GM19240 (cell line): ENCODE data around the gene DOK6.

Experiments used
- DNase-seq: peaks from one replicate; pipeline ENCODE4 v3.0.0; 2011; ENCODE audit warnings: low spot score; ENCODE audit not compliant: insufficient read length

The DOK6 gene

DNA sequence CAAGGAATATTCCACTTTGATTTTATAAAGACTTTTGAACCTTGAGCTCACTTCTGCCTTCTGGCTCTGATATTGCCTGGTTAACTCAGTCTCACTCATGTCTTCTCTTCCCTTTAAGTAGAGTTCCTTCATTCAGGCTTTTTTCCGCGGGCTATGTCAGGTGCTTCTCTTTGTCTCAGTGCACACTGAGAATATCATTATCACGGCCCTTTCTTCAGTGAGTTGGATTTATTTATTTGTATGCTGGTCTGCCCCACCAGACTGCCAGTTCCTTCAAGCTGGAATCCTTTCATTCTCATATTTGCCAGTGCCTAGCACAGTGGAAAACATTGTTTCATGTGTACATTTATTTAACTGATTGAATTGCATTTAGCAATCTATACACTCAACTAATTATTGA lies 136.5 kb downstream of the DOK6 start:
- no peak for DNase-seq

DNA sequence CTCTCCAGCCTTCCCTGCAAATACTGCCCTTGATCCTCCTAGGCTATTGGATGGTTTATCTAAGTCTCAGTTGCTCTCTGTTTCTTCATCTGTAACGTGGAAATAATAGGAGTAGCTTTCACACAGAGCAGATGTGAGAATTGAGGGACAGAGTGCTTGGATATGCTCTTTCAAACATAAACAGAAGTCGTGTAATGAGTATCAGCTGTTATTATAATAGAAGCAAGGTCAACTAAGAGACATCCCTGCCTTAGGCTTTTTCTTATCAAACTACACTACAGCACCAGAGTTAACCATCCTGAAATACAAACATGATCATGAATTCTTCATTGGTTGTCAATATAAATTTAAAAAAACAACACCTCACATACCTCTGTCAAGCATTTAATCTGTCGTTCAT lies 138.2 kb downstream of the DOK6 start:
- DNase-seq: no peak

DNA sequence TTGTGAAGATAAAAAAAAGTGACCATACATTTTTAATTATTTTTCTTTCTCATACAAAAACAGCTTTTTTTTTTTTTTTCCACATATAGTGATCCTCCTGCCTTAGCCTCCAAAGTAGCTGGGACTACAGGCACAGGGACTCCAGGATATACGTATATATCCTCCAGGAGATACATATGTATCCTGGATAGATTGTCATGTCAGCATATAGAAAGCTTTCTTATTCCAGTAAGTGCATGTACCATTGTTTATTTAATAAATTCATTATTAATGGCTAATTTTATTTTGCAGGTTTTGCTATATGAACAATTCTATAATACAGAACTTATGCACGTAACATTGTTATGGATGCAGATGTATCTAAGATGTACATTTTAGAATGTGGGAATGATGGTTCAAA lies 138.7 kb downstream of the DOK6 start:
- no peak for DNase-seq

DNA sequence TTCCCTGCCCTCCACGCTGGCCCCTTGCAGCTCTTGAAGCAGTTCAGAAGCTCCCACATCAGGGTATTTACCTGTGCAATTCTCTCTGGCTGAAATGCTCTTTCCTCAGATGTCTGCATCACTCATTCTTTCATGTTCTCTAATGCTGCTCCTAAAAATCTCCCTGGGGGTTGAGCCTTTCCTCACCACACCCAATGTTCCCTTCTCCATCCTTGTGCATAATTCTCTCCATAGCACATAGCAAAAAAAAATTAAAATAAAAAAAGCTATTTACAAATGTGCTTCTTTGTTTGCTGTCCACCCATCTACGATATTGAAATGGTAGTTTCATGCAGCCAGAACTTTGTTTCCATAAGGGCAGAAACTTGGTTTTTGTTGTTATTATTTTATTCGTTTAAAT lies 155.5 kb downstream of the DOK6 start:
- DNase-seq: no peak

DNA sequence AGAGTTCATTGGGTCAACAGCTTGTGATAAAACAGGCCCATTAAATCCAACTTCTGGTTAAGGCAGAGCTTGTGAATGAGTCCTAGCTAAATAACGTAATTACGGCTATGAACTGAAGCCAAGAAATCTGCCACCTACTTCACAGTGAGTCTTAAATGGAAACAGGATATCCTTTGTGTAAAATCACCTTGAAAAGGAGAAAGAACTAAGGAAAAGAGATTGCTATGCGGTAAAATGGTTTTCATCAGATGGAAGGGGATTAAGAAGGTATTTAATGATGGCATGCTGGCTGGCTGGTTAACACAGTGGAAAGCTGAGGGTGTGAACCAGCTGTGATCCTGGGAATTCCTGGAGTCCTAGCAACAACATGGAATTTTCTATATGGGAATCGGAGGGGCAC lies 156.6 kb downstream of the DOK6 start:
- no peak for DNase-seq

DNA sequence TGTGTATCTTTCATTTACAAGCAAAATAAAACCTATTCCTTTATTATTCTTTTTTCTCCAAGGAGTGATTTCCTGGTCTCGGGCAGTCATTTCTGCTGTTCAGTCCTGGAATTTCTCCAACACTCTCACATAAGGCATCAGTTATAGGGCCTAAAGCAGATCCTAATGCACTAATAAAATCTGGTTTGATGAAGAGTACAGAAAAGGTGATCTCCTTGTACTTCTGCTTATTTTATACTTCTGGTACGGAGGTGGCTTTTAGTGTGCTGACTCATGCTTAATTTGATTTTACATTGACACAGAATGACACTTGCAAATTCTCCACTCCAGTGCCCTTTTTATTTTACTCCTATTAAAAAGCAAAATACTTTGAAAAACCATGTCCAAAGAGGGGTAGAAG lies 157.4 kb downstream of the DOK6 start:
- DNase-seq: no peak

DNA sequence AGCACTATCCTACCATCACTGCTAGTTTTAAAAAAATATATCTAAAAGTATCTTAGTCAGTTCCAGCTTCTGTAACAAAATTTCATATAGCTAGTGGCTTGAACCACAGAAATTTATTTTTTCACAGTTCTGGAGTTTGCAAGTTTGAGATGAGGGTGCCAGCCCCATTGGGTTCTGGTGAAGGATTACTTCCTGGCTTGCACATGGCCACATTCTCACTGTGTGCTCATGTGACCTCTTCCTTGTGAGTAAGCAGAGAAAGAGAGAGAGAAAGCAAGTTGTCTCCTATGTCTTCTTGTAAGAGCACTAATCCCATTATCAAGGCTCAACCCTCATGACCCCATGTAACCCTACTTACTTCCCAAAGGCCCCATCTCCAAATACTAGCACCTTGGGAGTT lies 158.9 kb downstream of the DOK6 start:
- no peak for DNase-seq

DNA sequence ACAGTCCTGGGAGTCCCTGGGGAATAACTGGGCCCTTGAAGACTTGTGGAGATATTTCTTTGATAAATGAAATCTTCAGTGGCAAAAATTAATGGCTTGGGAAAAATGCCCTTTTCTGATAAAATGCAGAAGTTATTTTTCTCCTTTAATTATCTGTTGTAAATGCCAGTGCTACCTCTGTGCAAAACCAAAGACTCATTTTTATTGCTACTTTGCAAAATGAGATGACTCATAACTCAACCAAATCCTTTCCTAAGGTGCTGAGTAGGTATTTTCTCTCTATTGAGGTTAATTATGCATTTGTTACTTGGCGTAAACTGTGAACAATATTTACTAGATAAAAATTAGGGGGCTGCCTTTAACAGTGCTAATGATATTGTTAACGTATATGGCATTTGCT lies 163.9 kb downstream of the DOK6 start:
- no peak for DNase-seq

DNA sequence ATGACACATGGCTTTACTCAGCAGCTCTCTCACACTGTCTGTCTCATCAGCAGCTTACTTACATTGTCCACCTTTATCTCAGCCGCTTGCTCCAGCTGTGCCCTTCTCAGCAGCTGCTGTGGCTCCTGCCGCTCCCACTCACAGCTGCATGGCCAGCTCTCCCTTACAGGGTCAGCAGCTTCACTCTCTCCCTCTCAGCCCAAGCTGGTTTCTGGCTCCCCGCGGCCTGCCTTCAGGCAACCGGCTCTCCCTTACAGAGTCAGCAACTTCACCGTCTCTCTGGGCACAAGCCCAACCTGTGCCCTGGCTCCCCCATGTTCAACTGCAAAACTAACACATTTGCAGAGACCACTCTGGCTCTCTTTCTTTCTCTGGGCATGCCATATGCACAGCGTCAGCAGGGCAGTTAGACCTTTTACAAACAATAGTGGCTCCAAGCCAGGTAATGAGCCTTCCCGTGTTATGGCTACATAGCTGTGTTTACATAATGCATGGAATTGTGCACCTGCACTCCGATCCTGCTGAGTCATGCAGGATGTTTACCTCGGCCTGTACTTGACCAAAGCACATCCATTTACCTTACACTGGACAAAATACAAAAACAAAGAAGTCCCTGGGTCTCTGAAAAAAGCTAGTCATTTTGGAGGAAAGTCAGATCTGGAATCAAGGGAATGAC lies 167.3 kb downstream of the DOK6 start:
- no peak for DNase-seq

DNA sequence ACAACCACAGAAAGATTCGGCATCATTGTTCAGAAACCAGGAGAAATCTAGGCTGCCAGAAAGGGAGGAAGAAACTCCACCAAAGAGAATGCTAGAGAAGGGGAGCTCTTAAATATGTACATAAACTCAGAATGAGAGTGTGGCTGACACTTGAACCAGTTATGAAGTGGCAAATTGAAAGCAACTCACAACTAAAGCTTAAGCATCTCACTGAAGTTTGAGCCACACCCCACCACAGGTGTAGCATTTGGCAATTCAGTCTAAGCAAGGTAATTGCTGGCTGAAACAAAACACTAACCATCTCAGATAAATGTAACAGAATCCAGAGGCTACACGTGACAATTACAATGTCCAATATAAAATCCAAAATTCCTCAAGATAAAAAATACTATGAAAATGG lies 168.4 kb downstream of the DOK6 start:
- no peak for DNase-seq

DNA sequence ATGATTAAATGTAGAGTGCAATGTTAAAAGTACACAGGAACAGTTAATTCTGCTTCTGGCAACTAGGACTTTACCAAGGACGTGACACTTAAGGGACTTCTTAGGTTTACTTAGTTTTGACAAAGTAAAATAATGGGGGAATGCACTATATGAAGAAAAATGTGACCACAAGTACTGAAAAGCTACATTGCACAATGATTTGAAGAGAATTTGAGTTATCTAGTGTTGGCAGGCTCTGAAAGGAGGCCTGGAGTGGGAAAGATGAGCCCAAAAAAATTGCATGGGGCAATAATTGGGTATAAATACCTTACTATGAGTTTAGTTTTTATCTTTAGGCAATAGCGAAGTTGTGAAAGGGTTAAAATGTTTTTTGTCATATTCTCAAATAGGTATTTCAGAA lies 173.7 kb downstream of the DOK6 start:
- no peak for DNase-seq

DNA sequence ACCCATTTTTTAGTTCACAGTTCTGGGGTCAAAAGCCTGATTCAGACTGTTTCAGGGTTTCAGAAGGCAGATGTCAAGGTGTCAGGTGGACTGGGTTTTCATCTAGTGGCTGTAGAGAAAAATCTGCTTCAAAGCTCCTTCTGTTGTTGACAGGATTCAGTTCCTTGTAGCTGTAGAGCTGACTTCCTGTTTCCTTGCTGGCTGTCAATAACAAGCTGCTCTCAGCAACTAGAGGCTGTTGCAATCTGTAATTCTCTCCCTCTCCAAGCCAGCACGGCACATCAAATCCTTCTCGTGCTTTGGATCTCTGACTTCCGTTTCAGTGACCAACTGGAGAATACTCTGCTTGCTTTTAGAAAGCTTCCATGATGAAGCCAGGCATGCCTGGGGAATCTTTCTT lies 179.4 kb downstream of the DOK6 start:
- peak; percentile 0 for DNase-seq

DNA sequence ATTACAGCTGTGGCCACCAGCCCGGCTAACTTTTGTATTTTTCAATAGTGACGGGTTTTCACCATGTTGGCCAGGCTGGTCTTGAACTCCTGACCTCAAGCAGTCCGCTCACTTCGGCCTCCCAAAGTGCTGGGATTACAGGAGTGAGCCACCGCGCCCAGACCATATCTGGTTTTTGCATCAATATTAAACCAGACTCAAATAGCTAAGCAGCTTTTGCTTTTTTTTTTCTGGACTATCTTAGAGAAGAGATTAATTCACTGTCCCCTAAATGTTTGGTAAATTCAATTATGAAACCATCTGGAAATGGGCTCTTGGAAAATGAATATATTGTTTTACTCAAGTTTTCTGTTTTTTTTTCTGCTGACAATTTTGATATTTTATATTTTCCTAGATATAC lies 183.7 kb downstream of the DOK6 start:
- DNase-seq: no peak

DNA sequence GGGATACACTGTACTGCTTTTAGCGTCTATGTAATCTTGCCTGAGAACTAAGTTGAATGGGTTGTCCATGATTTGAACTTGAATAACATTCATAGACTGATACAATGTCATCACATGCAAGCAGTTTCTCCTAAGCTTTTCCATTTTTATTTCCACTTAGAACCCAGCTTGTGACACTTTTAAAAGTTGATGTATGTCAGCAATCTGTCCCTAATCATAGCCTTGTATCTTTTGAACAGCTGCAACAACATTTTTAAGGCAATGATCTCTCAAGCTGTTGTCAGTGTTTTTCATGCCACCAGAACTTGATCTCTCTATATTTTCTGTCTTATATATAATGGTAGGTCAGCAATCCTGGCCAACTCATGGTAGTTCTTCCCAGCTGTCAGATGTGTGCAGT lies 185.0 kb downstream of the DOK6 start:
- no peak for DNase-seq

DNA sequence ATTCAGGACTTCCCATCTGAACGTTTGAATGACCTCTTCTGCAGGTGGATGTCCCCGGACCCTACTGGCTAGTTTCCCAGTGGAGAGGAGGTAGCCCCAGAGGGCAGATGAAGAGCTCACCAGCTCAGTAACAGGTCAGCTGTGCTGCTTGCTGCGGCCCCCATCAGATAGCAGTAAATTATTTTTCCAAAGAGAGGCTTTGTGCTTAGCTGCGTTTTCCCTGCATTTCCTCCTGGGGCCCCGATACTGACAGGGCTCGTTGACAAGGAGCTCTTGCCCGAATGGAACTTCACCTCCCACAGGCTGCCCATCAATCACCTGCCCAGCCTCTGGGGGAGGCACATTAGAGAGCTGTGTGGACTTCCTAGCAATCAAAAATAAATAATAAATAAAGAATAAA lies 185.8 kb downstream of the DOK6 start:
- DNase-seq: no peak

DNA sequence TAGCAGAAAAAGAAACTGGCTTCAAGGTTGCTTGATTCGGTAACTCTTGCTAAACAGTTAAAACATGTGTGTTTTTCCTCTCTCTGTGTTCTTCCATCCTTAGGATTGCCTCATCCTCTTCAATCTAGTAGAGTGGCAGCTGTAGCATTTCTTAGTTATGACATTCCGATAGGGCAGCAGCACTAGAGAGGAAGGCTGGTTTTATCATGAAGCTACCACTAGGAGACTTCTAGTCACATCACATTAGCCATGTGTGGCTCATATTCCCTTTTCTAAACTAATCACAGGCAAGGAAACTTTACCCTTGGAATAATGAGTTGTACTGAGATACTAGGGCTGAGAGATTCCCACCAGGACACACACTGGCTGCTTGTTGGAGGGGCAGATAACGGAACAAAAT lies 187.6 kb downstream of the DOK6 start:
- DNase-seq: no peak

DNA sequence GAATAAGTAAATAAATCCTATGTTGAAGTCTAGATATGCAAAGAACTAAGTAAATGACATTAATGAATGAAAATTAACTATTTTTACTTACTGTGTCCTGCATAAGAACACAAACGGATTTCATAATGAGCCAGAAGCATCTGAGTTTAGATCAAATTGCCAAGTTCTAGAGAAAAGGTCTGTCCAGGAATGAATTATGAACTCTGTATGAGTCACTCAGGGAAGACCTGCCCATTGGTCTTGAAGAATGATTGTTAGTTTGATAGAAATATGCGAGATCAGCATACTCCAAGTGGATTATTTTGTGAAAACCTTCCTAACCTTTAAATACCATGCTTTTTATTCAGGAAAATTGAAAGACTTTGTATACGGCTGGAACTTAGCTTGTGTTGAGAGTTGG lies 189.5 kb downstream of the DOK6 start:
- DNase-seq: no peak

DNA sequence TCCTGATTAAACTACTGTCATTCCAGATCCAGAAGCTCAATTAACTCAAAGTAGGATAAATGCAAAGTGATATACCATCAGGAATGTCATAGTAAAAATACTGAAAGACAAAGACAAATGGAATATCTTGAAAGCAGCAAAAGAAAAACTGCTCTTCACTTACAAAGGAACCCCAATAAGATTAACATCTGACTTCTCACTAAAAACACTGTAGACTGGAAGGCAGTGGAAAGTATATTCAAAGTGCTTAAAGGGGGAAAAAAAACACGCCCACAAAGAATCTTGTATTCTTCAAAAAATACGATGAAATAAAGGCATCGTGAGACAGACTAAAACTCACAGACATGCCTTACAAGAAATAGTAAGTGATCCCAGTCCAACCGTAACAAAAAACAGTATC lies 195.7 kb downstream of the DOK6 start:
- no peak for DNase-seq

DNA sequence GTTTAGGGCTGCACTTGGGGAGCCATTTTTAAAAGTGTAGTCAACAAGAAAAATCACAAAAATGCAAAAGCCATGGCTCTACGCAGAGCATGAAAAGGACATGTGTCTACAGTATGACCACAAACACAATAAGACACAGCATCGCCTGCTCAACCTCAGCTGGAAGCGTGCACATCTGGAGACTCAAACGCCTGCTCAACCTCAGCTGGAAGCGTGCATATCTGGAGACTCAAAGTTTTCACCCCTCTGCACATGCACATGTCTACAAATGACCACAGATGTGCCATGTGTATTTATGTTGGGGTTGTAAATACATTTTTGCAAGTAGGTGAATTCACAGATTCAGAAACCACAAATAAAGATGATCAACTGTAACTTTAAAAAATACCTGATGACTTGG lies 196.9 kb downstream of the DOK6 start:
- DNase-seq: no peak

DNA sequence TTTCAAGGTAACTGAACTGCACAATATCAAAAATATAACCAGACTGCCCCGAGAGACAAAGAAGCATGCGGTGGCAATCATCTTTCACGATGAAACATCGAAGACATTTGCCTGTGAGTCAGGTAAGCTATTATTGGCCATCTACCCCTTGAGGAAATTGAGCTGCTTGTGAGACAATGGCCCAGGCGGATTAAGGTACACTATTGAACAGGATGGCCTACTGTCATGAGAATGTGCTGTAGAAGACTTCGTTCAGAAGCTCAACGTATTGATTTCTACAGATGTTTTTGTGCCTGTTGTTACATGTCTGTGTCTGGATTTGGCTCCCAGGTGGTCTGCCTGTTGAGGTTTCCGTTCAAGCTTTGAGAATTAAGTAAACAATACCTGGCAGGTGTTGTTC lies 198.7 kb downstream of the DOK6 start:
- DNase-seq: no peak

DNA sequence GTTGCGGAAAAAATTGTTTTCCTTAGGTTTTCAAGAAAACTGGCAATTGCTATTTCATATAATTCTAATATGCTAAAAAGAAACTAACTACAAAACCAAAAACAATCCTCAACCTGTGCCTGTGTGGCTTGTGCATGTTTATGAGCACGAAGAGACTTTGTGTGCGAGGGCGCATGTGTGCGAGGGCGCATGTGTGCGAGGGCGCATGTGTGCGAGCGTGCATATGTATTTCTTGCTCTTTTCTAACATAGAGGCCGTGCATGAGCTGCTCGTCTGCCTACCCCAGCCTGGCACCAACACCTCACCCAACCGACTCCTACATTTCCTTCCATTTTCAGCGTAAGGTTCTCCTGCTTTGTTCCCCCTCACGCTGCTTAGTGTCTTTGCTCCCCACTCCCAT lies 211.6 kb downstream of the DOK6 start:
- no peak for DNase-seq

DNA sequence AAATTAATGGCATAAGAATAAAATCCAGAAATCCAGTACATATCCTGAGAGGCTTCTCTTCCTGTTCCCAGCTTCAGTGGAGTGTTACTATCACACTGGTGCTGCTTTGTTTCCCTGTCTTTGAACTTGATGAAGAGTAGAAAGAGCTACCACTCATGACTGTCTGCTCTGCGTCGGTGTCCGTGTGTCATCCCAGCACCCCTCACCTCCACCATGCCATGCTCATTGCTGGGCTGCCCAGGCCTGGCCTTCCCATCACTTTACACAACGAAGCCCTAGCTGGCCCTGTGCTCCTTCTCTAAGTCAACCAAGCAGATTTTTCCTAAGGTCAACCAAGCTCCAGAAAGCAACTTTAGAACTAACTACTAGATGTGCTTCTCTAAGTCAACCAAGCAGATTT lies 215.4 kb downstream of the DOK6 start:
- no peak for DNase-seq

DNA sequence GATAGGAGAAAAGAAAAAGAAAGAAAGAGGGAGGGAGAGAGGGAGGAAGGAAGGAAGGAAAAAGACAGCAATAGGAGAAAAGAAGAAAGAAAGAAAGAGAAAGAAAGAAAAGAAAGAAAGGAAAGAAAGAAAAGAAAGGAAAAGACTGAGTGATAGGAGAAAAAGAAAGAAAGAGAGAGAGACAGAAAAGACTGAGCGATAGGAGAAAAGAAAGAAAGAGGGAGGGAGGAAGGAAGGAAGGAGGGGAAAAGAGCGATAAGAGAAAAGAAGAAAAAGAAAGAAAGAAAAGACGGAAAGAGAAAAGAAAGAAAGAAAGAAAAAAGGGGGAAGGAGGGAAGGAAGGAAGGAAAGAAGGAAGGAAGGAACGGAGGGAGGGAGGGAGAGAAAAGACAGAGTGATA lies 216.7 kb downstream of the DOK6 start:
- no peak for DNase-seq

DNA sequence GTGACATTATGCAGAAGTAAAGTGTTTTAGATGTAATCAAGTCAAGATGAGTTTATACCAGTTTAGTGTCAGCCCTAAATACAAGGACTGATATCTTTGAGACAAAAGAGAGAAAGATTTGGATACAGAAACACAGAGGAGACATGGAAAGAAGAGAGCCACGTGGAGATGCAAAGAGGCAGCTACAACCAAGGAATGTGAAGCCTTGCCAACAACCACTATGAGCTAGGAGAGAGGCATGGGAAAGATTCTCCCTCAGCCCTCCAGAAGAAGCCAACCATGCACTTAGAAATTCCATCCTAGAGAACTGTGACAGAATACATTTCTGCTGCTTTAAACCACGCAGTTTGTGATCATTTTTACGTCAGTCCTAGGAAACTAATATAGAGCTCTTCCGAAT lies 217.2 kb downstream of the DOK6 start:
- DNase-seq: no peak
